ENCODE measurements around the gene ATP6AP1. TPM values are rescaled to one million over a fixed set of nuclear protein-coding genes. Genes with fewer than 3 reads are reported as not detected.
A peak's percentile ranks its signal among the peaks of the same experiment; 100 is the strongest.

The ATP6AP1 gene
- total and polyA plus RNA-seq, 2 of the 13 experiments (the other 11 are each of a cell fraction or from before 2014, with no cell fraction given): 56.7 to 110 TPM

DNA sequence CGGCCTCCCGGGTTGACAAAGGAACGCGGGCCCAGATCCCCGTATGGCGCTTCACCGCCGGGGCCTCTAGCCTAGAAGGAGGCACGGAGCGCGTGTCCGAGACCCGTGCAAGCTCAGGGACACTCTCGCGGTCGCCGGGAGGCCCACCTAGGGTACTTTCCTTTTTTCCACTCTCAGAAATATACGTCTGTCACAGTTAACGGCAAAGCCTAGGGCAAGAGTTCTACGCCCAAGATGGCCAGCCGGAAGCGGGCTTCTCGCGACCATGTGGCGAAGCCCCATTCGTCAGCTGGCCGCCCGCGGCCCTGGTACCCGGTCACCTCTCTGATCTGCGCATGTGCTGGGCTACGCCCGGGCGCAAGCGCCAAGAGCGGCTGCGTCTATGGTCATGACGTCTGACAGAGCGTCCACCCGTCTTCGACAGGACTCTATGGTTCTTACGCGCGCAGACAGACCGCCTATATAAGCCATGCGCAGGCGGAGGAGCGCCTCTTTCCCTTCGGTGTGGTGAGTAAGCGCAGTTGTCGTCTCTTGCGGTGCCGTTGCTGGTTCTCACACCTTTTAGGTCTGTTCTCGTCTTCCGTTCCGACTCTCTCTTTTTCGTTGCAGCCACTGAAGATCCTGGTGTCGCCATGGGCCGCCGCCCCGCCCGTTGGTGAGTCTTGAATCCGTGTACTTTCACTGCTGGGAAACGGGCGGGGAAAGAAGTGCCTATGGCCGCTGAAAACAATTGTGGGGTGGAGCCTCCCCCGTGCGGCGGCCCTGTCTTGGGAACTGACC, 30.4 kb upstream of the ATP6AP1 start, which contains the start of gene RPL10:
Gene RPL10, plus strand, starts transcription at position 490 of the 780 bp plus-strand sequence. Its CDS starts 143 bp downstream, at position 633.
- Histone ChIP-seq H3K4me3 (replicated peaks in 1 of 3; ENCODE audit: insufficient read depth in 1 of 3, low read depth in 2 of 3, low read length in 3 of 3) (peak within 1 kb of the TSS; percentile 73 to 85 (median 85)), H3K9me3 (ENCODE audit: low read length) (no peaks in the 10 kb centered on the region), H3K27me3 (ENCODE audit: control insufficient read depth in 1 of 2, insufficient read depth in 2 of 2, low read length in 2 of 2) (no peaks in the 10 kb centered on the region; a peak in 1 of 5 replicates), H3K4me2 (ENCODE audit: low read depth, low read length) (peak within 1 kb of the TSS; percentile 97), H4K20me1 (ENCODE audit: insufficient read depth, low read length) (peaks cover 21% of the 10 kb centered on the region; the same call in 1 of the 2 replicates), H3K36me3 (replicated peaks in 1 of 2; ENCODE audit: control insufficient read depth in 1 of 2, insufficient read depth in 2 of 2, low read length in 2 of 2) (peaks cover 6 to 22% of the 10 kb centered on the region in 2 experiments; a peak in 4 of 5 replicates), H3K9ac (ENCODE audit: insufficient read depth, low read depth, low read length) (peak within 1 kb of the TSS; percentile 97), H3K27ac (ENCODE audit: extremely low read length, insufficient read depth, low read length) (peak within 1 kb of the TSS; percentile 98), H3K4me1 (ENCODE audit: insufficient read depth, low read length) (peaks cover 32% of the 10 kb centered on the region), H3K79me2 (ENCODE audit: insufficient read depth, low read length) (peaks cover 21% of the 10 kb centered on the region), H2AFZ (ENCODE audit: low read length) (no peak within 1 kb of the TSS)
- peak; percentile 92 for DNase-seq (ENCODE audit: low spot score)
- ChIA-PET POLR2A (interaction anchor here (0.8 to 6.3 kb wide), 26 partner anchors 12 to 144 kb away, joined by 3 to 75 read pairs (median 5); partner anchors contain the start of genes ATP6AP1, DNASE1L1, EMD and FAM3A), CTCF (ENCODE audit: low intra/inter-chr PET ratio, low total read pairs) (no interaction called here)
- in situ Hi-C loops (cut with HindIII; ENCODE audit: extremely low pct_ligation_motif_present, low pct_unique_long_range_greater_than_20kb) (no loop called here), intact Hi-C loops (cut with micrococcal nuclease; ENCODE audit: unreplicated experiment) (no loop called here)
- 0% methylated on average over 2 of the region's 69 CpGs for WGBS (ENCODE audit: low lambda C conversion rate)
- ATAC-seq: peak; percentile 49
- BruUV-seq (replicated peaks): TSS peak; percentile 86
- peak; percentile 67 for FAIRE-seq
- TF ChIP-seq, protein P1, sequence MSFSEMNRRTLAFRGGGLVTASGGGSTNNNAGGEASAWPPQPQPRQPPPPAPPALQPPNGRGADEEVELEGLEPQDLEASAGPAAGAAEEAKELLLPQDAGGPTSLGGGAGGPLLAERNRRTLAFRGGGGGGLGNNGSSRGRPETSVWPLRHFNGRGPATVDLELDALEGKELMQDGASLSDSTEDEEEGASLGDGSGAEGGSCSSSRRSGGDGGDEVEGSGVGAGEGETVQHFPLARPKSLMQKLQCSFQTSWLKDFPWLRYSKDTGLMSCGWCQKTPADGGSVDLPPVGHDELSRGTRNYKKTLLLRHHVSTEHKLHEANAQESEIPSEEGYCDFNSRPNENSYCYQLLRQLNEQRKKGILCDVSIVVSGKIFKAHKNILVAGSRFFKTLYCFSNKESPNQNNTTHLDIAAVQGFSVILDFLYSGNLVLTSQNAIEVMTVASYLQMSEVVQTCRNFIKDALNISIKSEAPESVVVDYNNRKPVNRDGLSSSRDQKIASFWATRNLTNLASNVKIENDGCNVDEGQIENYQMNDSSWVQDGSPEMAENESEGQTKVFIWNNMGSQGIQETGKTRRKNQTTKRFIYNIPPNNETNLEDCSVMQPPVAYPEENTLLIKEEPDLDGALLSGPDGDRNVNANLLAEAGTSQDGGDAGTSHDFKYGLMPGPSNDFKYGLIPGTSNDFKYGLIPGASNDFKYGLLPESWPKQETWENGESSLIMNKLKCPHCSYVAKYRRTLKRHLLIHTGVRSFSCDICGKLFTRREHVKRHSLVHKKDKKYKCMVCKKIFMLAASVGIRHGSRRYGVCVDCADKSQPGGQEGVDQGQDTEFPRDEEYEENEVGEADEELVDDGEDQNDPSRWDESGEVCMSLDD (CRISPR knock-in tag; IDR thresholded peaks at IDR 0.05; ENCODE audit: borderline replicate concordance): no peak
- TF ChIP-seq BRCA1 (CRISPR knock-in tag; IDR thresholded peaks at IDR 0.05) (0 out of 2 replicates have a peak, but pooled peaks have one; percentile 66), ZNF839 (CRISPR knock-in tag; IDR thresholded peaks at IDR 0.05; ENCODE audit: borderline replicate concordance) (peak; percentile 57; the same call in 1 of the 2 replicates), CREB1 (IDR thresholded peaks at IDR 0.05) (peak; percentile 86), CREB1 (CRISPR knock-in tag; IDR thresholded peaks at IDR 0.05) (peak; percentile 90), ZSCAN22 (CRISPR knock-in tag; IDR thresholded peaks at IDR 0.05) (no peak), YY1 (IDR thresholded peaks at IDR 0.05; ENCODE audit: insufficient read depth, insufficient replicate concordance, low read depth, low read length) (peak; percentile 89)
- TF ChIP-seq, protein P2, sequence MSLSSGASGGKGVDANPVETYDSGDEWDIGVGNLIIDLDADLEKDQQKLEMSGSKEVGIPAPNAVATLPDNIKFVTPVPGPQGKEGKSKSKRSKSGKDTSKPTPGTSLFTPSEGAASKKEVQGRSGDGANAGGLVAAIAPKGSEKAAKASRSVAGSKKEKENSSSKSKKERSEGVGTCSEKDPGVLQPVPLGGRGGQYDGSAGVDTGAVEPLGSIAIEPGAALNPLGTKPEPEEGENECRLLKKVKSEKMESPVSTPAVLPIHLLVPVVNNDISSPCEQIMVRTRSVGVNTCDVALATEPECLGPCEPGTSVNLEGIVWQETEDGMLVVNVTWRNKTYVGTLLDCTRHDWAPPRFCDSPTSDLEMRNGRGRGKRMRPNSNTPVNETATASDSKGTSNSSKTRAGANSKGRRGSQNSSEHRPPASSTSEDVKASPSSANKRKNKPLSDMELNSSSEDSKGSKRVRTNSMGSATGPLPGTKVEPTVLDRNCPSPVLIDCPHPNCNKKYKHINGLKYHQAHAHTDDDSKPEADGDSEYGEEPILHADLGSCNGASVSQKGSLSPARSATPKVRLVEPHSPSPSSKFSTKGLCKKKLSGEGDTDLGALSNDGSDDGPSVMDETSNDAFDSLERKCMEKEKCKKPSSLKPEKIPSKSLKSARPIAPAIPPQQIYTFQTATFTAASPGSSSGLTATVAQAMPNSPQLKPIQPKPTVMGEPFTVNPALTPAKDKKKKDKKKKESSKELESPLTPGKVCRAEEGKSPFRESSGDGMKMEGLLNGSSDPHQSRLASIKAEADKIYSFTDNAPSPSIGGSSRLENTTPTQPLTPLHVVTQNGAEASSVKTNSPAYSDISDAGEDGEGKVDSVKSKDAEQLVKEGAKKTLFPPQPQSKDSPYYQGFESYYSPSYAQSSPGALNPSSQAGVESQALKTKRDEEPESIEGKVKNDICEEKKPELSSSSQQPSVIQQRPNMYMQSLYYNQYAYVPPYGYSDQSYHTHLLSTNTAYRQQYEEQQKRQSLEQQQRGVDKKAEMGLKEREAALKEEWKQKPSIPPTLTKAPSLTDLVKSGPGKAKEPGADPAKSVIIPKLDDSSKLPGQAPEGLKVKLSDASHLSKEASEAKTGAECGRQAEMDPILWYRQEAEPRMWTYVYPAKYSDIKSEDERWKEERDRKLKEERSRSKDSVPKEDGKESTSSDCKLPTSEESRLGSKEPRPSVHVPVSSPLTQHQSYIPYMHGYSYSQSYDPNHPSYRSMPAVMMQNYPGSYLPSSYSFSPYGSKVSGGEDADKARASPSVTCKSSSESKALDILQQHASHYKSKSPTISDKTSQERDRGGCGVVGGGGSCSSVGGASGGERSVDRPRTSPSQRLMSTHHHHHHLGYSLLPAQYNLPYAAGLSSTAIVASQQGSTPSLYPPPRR (CRISPR knock-in tag; IDR thresholded peaks at IDR 0.05; ENCODE audit: borderline replicate concordance): no peak
- TF ChIP-seq, protein P3, sequence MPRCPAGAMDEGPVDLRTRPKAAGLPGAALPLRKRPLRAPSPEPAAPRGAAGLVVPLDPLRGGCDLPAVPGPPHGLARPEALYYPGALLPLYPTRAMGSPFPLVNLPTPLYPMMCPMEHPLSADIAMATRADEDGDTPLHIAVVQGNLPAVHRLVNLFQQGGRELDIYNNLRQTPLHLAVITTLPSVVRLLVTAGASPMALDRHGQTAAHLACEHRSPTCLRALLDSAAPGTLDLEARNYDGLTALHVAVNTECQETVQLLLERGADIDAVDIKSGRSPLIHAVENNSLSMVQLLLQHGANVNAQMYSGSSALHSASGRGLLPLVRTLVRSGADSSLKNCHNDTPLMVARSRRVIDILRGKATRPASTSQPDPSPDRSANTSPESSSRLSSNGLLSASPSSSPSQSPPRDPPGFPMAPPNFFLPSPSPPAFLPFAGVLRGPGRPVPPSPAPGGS (CRISPR knock-in tag; IDR thresholded peaks at IDR 0.05): no peak
- TF ChIP-seq, protein P4, sequence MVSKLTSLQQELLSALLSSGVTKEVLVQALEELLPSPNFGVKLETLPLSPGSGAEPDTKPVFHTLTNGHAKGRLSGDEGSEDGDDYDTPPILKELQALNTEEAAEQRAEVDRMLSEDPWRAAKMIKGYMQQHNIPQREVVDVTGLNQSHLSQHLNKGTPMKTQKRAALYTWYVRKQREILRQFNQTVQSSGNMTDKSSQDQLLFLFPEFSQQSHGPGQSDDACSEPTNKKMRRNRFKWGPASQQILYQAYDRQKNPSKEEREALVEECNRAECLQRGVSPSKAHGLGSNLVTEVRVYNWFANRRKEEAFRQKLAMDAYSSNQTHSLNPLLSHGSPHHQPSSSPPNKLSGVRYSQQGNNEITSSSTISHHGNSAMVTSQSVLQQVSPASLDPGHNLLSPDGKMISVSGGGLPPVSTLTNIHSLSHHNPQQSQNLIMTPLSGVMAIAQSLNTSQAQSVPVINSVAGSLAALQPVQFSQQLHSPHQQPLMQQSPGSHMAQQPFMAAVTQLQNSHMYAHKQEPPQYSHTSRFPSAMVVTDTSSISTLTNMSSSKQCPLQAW (CRISPR knock-in tag; IDR thresholded peaks at IDR 0.05): no peak
- TF ChIP-seq, protein P5, sequence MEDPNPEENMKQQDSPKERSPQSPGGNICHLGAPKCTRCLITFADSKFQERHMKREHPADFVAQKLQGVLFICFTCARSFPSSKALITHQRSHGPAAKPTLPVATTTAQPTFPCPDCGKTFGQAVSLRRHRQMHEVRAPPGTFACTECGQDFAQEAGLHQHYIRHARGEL (CRISPR knock-in tag; IDR thresholded peaks at IDR 0.05): no peak
